Activated CD4-positive, alpha-beta T cell treated with anti-CD3 and anti-CD28 coated beads for 4 hours (primary cell): ENCODE measurements around the gene ANTXRL.
"Not testable (repeated sequence)": the region's sequence is repeated elsewhere in the genome, so short reads cannot be mapped to it uniquely, and the experiment has no call there.

Experiments used
- DNase-seq, 2 donors: peaks; one replicate each; pipeline ENCODE4 v3.0.0-alpha.2; 2020

Gene ANTXRL

GRCh38 chr10:46255210-46255609, 31.6 kb upstream of the ANTXRL start:
- not testable (repeated sequence) for DNase-seq

- peak in 1 of 2 donors; percentile 46 for DNase-seq
Measured at GRCh38 chr10:46255801-46256747, 30.7 kb upstream of the ANTXRL start.

- no peak for DNase-seq
Measured at GRCh38 chr10:46257099-46257498, 29.7 kb upstream of the ANTXRL start.

GRCh38 chr10:46262906-46263560, 23.8 kb upstream of the ANTXRL start:
- DNase-seq: not testable (repeated sequence)

GRCh38 chr10:46263831-46264268, 22.9 kb upstream of the ANTXRL start:
- no peak for DNase-seq

GRCh38 chr10:46264336-46264735, 22.5 kb upstream of the ANTXRL start:
- DNase-seq: no peak

- DNase-seq: no peak
Measured at GRCh38 chr10:46264737-46265368, 21.9 kb upstream of the ANTXRL start.

GRCh38 chr10:46265566-46266305, 21.1 kb upstream of the ANTXRL start:
- not testable (repeated sequence) for DNase-seq

- no peak for DNase-seq
Measured at GRCh38 chr10:46266306-46266985, 20.4 kb upstream of the ANTXRL start.

- no peak for DNase-seq
Measured at GRCh38 chr10:46267132-46267985, 19.4 kb upstream of the ANTXRL start.

GRCh38 chr10:46268076-46268881, 18.5 kb upstream of the ANTXRL start:
- DNase-seq: peak; percentile 58 to 68

GRCh38 chr10:46269554-46270053, 17.2 kb upstream of the ANTXRL start:
- DNase-seq: peak; percentile 26 to 40

GRCh38 chr10:46270086-46270811, 16.5 kb upstream of the ANTXRL start:
- DNase-seq: no peak

GRCh38 chr10:46270963-46271530, 15.8 kb upstream of the ANTXRL start:
- DNase-seq: not testable (repeated sequence)

GRCh38 chr10:46271795-46272499, 14.8 kb upstream of the ANTXRL start:
- DNase-seq: not testable (repeated sequence)

GRCh38 chr10:46272863-46273415, 13.9 kb upstream of the ANTXRL start:
- no peak for DNase-seq

GRCh38 chr10:46273506-46274477, 13.0 kb upstream of the ANTXRL start:
- DNase-seq: no peak
